Endodermal cell (in vitro differentiated cells): Measurements from ENCODE around the gene BFSP2. TPM values are rescaled to one million over a fixed set of nuclear protein-coding genes. Genes with fewer than 3 reads are reported as not detected.

ENCODE experiments used
- DNase-seq: peaks from one replicate; pipeline ENCODE4 v3.0.0-alpha.2; 2017
- H3K27ac ChIP-seq: 2 replicates; pipeline ENCODE4 v1.5.1; 2013; ENCODE audit warnings: mild to moderate bottlenecking, low read depth, low read length, moderate library complexity
- H3K27me3 ChIP-seq: 2 replicates; pipeline ENCODE4 v1.6.1; 2013; ENCODE audit warnings: mild to moderate bottlenecking, low read length, moderate library complexity; ENCODE audit not compliant: insufficient read depth, control insufficient read depth, poor library complexity, severe bottlenecking
- H3K36me3 ChIP-seq: 2 replicates; pipeline ENCODE4 v1.7.0; 2013; ENCODE audit warnings: mild to moderate bottlenecking, low read length, moderate library complexity; ENCODE audit not compliant: control insufficient read depth, insufficient read depth
- H3K4me1 ChIP-seq: one replicate; pipeline ENCODE4 v1.7.0; 2013; ENCODE audit warnings: low read length; ENCODE audit not compliant: control insufficient read depth, insufficient read depth
- H3K4me3 ChIP-seq: 2 replicates; pipeline ENCODE4 v1.5.1; 2013; ENCODE audit warnings: mild to moderate bottlenecking, low read length, moderate library complexity
- H3K9ac ChIP-seq: 2 replicates; pipeline ENCODE4 v1.6.1; 2013; ENCODE audit warnings: mild to moderate bottlenecking, low read length, moderate library complexity; ENCODE audit not compliant: poor library complexity, severe bottlenecking; ENCODE audit errors: extremely low read depth
- H3K9me3 ChIP-seq: 2 replicates; pipeline ENCODE4 v1.6.1; 2013; ENCODE audit warnings: mild to moderate bottlenecking, low read length, moderate library complexity; ENCODE audit not compliant: control insufficient read depth
- H3K27ac Mint-ChIP-seq: 2 replicates; pipeline ENCODE4 v1.8.0; 2020; ENCODE audit warnings: mixed read lengths
- H3K27me3 Mint-ChIP-seq: 2 replicates; pipeline ENCODE4 v1.8.0; 2021; ENCODE audit warnings: mild to moderate bottlenecking, mixed read lengths; ENCODE audit not compliant: insufficient read depth
- H3K36me3 Mint-ChIP-seq: 2 replicates; pipeline ENCODE4 v1.8.0; 2020; ENCODE audit warnings: low read depth, mixed read lengths
- H3K4me1 Mint-ChIP-seq: 2 replicates; pipeline ENCODE4 v1.8.0; 2020; ENCODE audit warnings: mixed read lengths
- H3K4me3 Mint-ChIP-seq: 2 replicates; pipeline ENCODE4 v1.8.0; 2020; ENCODE audit warnings: mild to moderate bottlenecking, moderate library complexity, mixed read lengths
- H3K9me3 Mint-ChIP-seq: 2 replicates; pipeline ENCODE4 v1.8.0; 2020; ENCODE audit warnings: mild to moderate bottlenecking, mixed read lengths
- CTCF ChIP-seq: fragments of 200-600 bp; sonication (generic); conservative IDR thresholded peaks from 2 replicates; pipeline ENCODE4 v1.5.0; 2021; ENCODE audit warnings: antibody characterized with exemption, mild to moderate bottlenecking
- WGBS, 2 experiments: methylation state at CpG; one replicate each; pipeline versions ENCODE4 v1.1.5 to v1.1.7; 2013; ENCODE audit warnings: missing lambda C conversion rate in 2 of 2, mixed read lengths in 1 of 2; ENCODE audit not compliant: insufficient coverage in 1 of 2, insufficient read length in 1 of 2; 5-methylcytosine and 5-hydroxymethylcytosine counted together
- total RNA-seq, 2 donors: library from RNA; stranded (reverse); fragmentation: NEBNext Ultra II Directional in 1 of 2; extraction: Animal tissue kit (Norgen Biotek cat#: 25700) in 1 of 2; gene quantifications; 2 replicates in 1 of 2; 3 replicates in 1 of 2; pipeline ENCODE4 v1.2.1, GENCODE V29; 2021

BFSP2 gene
- total RNA-seq, 2 donors from 2014 or later: not detected

DNA sequence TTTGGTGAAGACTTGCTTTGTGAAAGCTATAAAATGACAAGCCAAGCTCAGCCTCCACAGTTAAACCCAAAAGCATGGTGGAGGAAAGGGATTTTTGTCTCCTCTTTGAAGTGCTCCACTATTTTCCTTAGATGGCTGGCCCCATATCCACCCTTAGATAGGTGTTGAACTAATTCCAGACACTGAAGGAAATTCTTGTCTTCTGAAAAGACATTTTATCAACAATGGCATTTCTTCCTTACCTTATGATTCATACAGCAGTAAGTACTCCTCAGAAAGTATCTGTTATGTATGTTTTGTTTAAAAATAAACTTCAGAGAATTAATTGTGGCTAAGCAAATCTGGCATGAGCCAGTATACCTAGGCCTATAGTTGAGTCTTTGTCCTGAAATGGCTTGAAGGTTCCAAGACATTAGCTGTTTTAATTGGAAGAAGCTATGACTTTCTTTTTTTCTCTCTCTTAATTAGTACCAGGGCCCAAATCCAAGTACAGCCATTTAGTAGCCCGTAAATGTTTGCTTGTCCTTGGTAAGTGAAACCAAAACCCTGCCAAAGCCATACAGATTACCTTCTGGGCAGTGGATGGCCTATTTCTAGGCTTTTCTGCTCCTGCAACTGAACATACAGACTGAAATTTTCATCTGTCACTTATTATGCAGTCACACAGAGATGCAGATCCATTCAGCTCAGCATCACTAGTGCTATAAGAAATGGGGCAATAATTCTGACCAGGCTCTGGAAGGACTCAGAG, 5.1 kb upstream of the BFSP2 start:
- Histone ChIP-seq H3K27me3 (no peaks in the 10 kb centered on the region), H3K9ac (no peak overlapping the region), H3K36me3 (no peaks in the 10 kb centered on the region), H3K27ac (no peak overlapping the region), H3K4me1 (no peaks in the 10 kb centered on the region), H3K4me3 (no peak overlapping the region), H3K9me3 (no peaks in the 10 kb centered on the region)
- no peak for TF ChIP-seq CTCF
- WGBS, 2 experiments: 95% methylated on average over 1 of the region's 1 CpG; no CpG with 5 or more reads in 1 of the 2 experiments
- Mint-ChIP-seq H3K4me1 (peaks cover 4% of the 10 kb centered on the region), H3K36me3 (no peaks in the 10 kb centered on the region), H3K27me3 (no peaks in the 10 kb centered on the region), H3K9me3 (no peaks in the 10 kb centered on the region), H3K4me3 (no peak overlapping the region), H3K27ac (no peak overlapping the region)
- no peak for DNase-seq

- Mint-ChIP-seq H3K9me3 (no peaks in the 10 kb centered on the region), H3K27me3 (no peaks in the 10 kb centered on the region), H3K27ac (no peak overlapping the region), H3K36me3 (no peaks in the 10 kb centered on the region), H3K4me1 (peaks cover 4% of the 10 kb centered on the region), H3K4me3 (no peak overlapping the region)
- H3K4me1 ChIP-seq: no peaks in the 10 kb centered on the region
- H3K27ac ChIP-seq: no peak overlapping the region
- no peaks in the 10 kb centered on the region for H3K36me3 ChIP-seq
- no peak for TF ChIP-seq CTCF
- no peaks in the 10 kb centered on the region for H3K27me3 ChIP-seq
- no peak overlapping the region for H3K9ac ChIP-seq
- H3K4me3 ChIP-seq: no peak overlapping the region
- H3K9me3 ChIP-seq: no peaks in the 10 kb centered on the region
- 87 to 92% methylated on average over 3 to 10 of the region's 10 CpGs for whole genome bisulfite sequencing, 2 experiments
- DNase-seq: peak; percentile 21
Observed at GRCh38 chr3:133396906-133397305, 3.0 kb upstream of the BFSP2 start.

- WGBS, 2 experiments: 83 to 85% methylated on average over 1 to 2 of the region's 2 CpGs
- no peaks in the 10 kb centered on the region for H3K27me3 Mint-ChIP-seq
Observed at GRCh38 chr3:133401374-133402135, 1.7 kb downstream of the BFSP2 start.

More at GRCh38 chr3:133401374-133402135, 1.7 kb downstream of the BFSP2 start:
- TF ChIP-seq CTCF: no peak
- H3K36me3 Mint-ChIP-seq: no peaks in the 10 kb centered on the region
- no peak overlapping the region for H3K4me3 Mint-ChIP-seq
- H3K4me3 ChIP-seq: no peak overlapping the region
- no peak for DNase-seq
- H3K27me3 ChIP-seq: no peaks in the 10 kb centered on the region
- peak overlapping the region; percentile 22 for H3K27ac ChIP-seq
- H3K4me1 Mint-ChIP-seq: no peaks in the 10 kb centered on the region
- H3K9ac ChIP-seq: no peak overlapping the region
- no peaks in the 10 kb centered on the region for H3K36me3 ChIP-seq
- H3K9me3 Mint-ChIP-seq: no peaks in the 10 kb centered on the region
- H3K4me1 ChIP-seq: no peaks in the 10 kb centered on the region
- H3K27ac Mint-ChIP-seq: no peak overlapping the region
- H3K9me3 ChIP-seq: no peaks in the 10 kb centered on the region
